Right ventricle myocardium inferior (tissue), 1 donor: ENCODE results near the gene KRT74. TPM values are rescaled to one million over a fixed set of nuclear protein-coding genes. Genes with fewer than 3 reads are reported as not detected.

ENCODE experiments used
- ATAC-seq: fragments of 200-7000 bp; cut with Tn5 transposase; one replicate; pipeline ENCODE4 v1.9.1; 2020; ENCODE audit warnings: mild to moderate bottlenecking, moderate library complexity
- DNase-seq: peaks from one replicate; pipeline ENCODE4 v3.0.0; 2021; ENCODE audit errors: missing footprints
- intact Hi-C: fragments of 100-400 bp; cut with DNase I; formaldehyde crosslinking; loops from one replicate; pipeline ENCODE4 v1.11.0; 2022
- total RNA-seq: library from RNA; stranded (reverse); fragmentation: NEBNext Ultra II Directional; extraction: Animal tissue kit (Norgen Biotek cat#: 25700); gene quantifications from one replicate; pipeline ENCODE4 v1.2.1, GENCODE V29; 2021
- donor health status: DM: no; HTN: yes; CAD: no; lungs with severe emphysema.

Gene KRT74
- total RNA-seq, 1 donor from 2014 or later, result not detected

- ATAC-seq (no peak), DNase-seq (no peak)
- intact Hi-C loops, result no loop called here
Observed at GRCh38 chr12:52529417-52529816, 44.2 kb downstream of the KRT74 start.

DNA sequence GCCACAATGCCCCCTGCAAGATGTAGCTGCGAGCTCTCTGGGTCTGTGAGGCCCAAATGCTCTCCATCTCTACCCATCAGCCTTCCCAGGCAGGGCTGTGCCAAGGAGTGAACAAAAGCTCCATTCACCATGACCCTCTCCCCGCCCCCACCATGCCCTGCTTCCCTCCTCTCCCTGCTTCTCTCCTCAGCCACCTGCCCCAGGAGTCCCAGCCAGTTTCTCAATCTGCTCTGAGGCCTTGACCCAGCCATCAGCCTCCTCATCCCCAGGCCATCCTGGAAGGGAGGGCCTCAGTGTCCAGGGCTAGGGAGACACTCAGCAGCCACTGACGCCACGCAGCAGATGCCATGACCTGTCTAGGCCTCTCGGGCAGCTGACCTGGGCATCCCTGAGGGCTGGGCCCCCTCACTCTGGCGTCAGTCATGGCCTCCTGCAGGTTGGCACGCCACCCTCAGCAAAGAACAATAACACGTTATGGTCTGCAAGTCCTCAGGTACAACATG lies 45.0 kb downstream of the KRT74 start:
- intact Hi-C loops, result no loop called here
- ATAC-seq (no peak), DNase-seq (no peak)

- no peak for ATAC-seq
- intact Hi-C loops, result no loop called here
- DNase-seq, result no peak
Observed at GRCh38 chr12:52527121-52527800, 46.4 kb downstream of the KRT74 start.

GRCh38 chr12:52526511-52526951 lies 47.1 kb downstream of the KRT74 start:
- DNase-seq (no peak), ATAC-seq (no peak)
- intact Hi-C loops, result no loop called here

DNA sequence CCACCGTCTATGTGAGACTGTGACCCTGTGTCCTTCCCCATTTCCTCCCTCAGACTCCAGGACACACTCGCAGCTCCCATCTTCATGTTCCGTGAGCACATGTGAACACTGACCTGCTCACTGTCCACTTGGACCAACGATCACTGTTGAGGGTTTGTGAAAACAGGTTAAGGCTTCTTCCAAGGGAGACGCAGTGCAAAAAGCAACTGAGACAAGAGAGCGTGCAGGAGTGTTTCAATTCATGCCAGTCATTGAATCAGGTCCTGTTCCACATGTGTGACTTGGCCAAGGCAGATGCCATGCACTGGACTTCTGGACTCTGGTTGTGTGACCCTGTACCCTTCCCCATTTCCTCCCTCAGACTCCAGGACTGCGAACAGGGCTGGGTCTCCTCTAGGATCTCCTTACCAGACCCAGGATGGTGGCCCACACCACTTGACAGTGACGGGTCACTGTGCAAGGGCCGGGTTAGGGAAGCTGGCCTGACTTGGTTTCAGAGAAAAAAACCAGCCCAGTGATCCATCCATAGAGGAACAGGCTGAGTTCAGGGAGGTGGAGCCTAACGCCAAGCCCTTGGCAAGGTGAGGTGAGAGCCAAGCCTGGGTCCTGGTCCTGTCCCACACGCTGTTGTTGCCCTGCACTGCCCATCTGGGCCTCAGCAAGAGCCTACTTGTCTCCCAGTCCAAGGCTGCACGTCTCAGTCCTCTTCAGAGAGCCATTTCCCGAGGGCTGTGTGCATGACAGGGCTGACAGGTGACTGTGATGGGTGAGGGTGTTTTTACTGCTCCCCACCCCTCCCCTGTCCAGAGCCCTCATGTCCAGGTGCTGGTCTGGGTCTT lies 47.8 kb downstream of the KRT74 start:
- no peak for ATAC-seq
- DNase-seq, result no peak
- intact Hi-C loops, result no loop called here

GRCh38 chr12:52524898-52525591 lies 48.6 kb downstream of the KRT74 start:
- DNase-seq, result no peak
- ATAC-seq, result no peak
- intact Hi-C loops, result no loop called here

- intact Hi-C loops, result no loop called here
- DNase-seq (no peak), ATAC-seq (no peak)
Observed at GRCh38 chr12:52524241-52524897, 49.3 kb downstream of the KRT74 start.

GRCh38 chr12:52523824-52524223 lies 49.8 kb downstream of the KRT74 start:
- intact Hi-C loops, result no loop called here
- DNase-seq, result no peak

GRCh38 chr12:52522346-52523011 lies 51.2 kb downstream of the KRT74 start:
- no peak for DNase-seq
- no peak for ATAC-seq
- intact Hi-C loops, result no loop called here

More at GRCh38 chr12:52523824-52524223, 49.8 kb downstream of the KRT74 start:
- ATAC-seq, result no peak

GRCh38 chr12:52521568-52522266 lies 51.9 kb downstream of the KRT74 start:
- intact Hi-C loops, result no loop called here
- DNase-seq, result no peak
- no peak for ATAC-seq

DNA sequence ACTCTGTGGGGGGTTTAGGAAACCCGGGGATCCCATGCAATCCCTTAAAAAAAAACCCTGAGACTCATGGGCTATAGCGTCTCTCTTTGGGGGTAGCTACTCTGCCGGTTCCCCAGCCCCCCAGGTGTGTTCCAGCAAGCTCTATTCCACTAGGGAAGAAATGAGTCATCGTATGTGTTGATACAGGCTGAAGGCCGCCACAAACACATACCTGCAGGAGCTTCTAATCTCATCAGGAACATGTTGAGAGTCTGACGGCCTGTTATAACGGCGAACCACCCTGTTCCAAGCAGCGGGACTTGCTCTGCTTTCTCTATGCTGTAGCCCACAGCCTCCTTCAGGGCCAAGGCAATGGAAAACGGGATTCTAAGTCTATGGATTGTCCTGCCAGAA lies 52.5 kb downstream of the KRT74 start:
- ATAC-seq (no peak), DNase-seq (no peak)
- intact Hi-C loops, result no loop called here

- intact Hi-C loops, result no loop called here
- DNase-seq, result no peak
- no peak for ATAC-seq
Observed at GRCh38 chr12:52519826-52520662, 53.6 kb downstream of the KRT74 start, which contains the start of gene KRT5. Gene KRT5 (minus strand): TSS chr12:52520394. CDS start chr12:52520296, 98 bp downstream.

DNA sequence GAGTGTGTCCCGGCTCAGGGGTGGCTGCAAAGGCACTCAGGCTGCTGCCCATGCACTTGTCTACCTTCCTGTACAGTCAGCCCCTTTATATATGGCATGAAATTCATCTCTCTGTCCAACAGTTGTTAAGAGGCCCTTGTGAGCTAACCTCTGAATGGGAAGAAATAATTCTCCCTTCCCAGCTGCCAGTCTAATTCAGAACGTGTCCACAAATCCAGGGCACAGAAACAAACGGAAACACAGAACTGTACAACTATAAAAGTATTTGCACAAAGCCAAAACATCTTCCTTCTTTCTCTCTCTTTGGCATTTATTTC lies 54.3 kb downstream of the KRT74 start:
- ATAC-seq (no peak), DNase-seq (no peak)
- intact Hi-C loops, result no loop called here

- DNase-seq (no peak), ATAC-seq (no peak)
- intact Hi-C loops, result no loop called here
Observed at GRCh38 chr12:52518574-52519386, 54.9 kb downstream of the KRT74 start.

GRCh38 chr12:52517888-52518287 lies 55.8 kb downstream of the KRT74 start:
- no peak for DNase-seq
- ATAC-seq, result no peak
- intact Hi-C loops, result no loop called here
